Osteocyte (in vitro differentiated cells): Measurements from ENCODE around the gene ATP8B2. TPM values are rescaled to one million over a fixed set of nuclear protein-coding genes. Genes with fewer than 3 reads are reported as not detected.

Experiments
- DNase-seq: peaks from one replicate; pipeline ENCODE4 v3.0.0; 2021; ENCODE audit warnings: mixed read lengths; ENCODE audit not compliant: unreplicated experiment; ENCODE audit errors: extremely low spot score
- H3K27ac Mint-ChIP-seq: one replicate; pipeline ENCODE4 v1.8.0; 2021; ENCODE audit warnings: mild to moderate bottlenecking, mixed read lengths; ENCODE audit not compliant: unreplicated experiment
- H3K27me3 Mint-ChIP-seq: one replicate; pipeline ENCODE4 v1.8.0; 2021; ENCODE audit warnings: mixed read lengths; ENCODE audit not compliant: unreplicated experiment
- H3K36me3 Mint-ChIP-seq: one replicate; pipeline ENCODE4 v1.8.0; 2021; ENCODE audit warnings: mixed read lengths; ENCODE audit not compliant: unreplicated experiment
- H3K4me1 Mint-ChIP-seq: one replicate; pipeline ENCODE4 v1.8.0; 2021; ENCODE audit warnings: mixed read lengths; ENCODE audit not compliant: unreplicated experiment
- H3K4me3 Mint-ChIP-seq: one replicate; pipeline ENCODE4 v1.8.0; 2021; ENCODE audit warnings: mild to moderate bottlenecking, moderate library complexity, mixed read lengths; ENCODE audit not compliant: unreplicated experiment
- H3K9me3 Mint-ChIP-seq: one replicate; pipeline ENCODE4 v1.8.0; 2021; ENCODE audit warnings: mixed read lengths; ENCODE audit not compliant: unreplicated experiment
- CTCF ChIP-seq: fragments of 200-600 bp; sonication (generic); IDR thresholded peaks from 2 replicates; pipeline ENCODE4 v1.5.0; 2021; ENCODE audit warnings: antibody characterized with exemption, mild to moderate bottlenecking, moderate library complexity
- total RNA-seq: library from RNA; stranded (reverse); gene quantifications from 2 replicates; pipeline ENCODE4 v1.2.1, GENCODE V29; 2021

The ATP8B2 gene
- total RNA-seq, 1 donor from 2014 or later: 94.4 TPM

GRCh38 chr1:154346276-154346917 lies 21.1 kb downstream of the ATP8B2 start:
- H3K27ac Mint-ChIP-seq: no peak overlapping the region
- no peak for DNase-seq
- H3K9me3 Mint-ChIP-seq: no peaks in the 10 kb centered on the region
- TF ChIP-seq CTCF: no peak
- no peak overlapping the region for H3K4me3 Mint-ChIP-seq
- peaks cover 65% of the 10 kb centered on the region for H3K36me3 Mint-ChIP-seq
- H3K27me3 Mint-ChIP-seq: no peaks in the 10 kb centered on the region
- peaks cover 4% of the 10 kb centered on the region for H3K4me1 Mint-ChIP-seq

- peak overlapping the region; percentile 36 for H3K27ac Mint-ChIP-seq
- H3K4me3 Mint-ChIP-seq: no peak overlapping the region
- DNase-seq: no peak
- H3K9me3 Mint-ChIP-seq: no peaks in the 10 kb centered on the region
- H3K36me3 Mint-ChIP-seq: peaks cover 52% of the 10 kb centered on the region
- no peak for TF ChIP-seq CTCF
- H3K27me3 Mint-ChIP-seq: no peaks in the 10 kb centered on the region
- H3K4me1 Mint-ChIP-seq: peaks cover 13% of the 10 kb centered on the region
Observed at GRCh38 chr1:154347961-154348360, 22.6 kb downstream of the ATP8B2 start.

DNA sequence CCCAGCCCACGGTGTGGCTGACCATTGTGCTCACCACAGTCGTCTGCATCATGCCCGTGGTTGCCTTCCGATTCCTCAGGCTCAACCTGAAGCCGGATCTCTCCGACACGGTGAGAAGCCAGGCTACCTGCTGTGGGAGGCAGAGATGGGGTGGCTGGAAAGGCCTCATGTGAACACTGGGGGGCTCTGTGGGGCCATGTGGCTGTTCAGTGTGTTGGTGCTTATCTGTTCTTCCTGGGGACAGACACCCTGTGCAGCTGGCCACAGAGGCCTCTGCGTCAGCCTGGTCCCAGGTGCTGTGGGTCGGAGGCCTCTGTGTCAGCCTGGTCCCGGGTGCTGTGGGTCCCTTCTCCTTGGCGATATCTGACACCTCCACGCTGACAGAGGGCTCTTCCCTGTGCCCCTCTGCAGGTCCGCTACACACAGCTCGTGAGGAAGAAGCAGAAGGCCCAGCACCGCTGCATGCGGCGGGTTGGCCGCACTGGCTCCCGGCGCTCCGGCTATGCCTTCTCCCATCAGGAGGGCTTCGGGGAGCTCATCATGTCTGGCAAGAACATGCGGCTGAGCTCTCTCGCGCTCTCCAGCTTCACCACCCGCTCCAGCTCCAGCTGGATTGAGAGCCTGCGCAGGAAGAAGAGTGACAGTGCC lies 23.2 kb downstream of the ATP8B2 start:
- Mint-ChIP-seq H3K9me3 (no peaks in the 10 kb centered on the region), H3K27ac (no peak overlapping the region), H3K27me3 (no peaks in the 10 kb centered on the region), H3K4me1 (peaks cover 18% of the 10 kb centered on the region), H3K4me3 (no peak overlapping the region), H3K36me3 (peaks cover 46% of the 10 kb centered on the region)
- no peak for DNase-seq
- no peak for TF ChIP-seq CTCF

- Mint-ChIP-seq H3K4me3 (no peak overlapping the region), H3K27me3 (no peaks in the 10 kb centered on the region), H3K36me3 (peaks cover 41% of the 10 kb centered on the region), H3K27ac (peak overlapping the region; percentile 8), H3K4me1 (peaks cover 24% of the 10 kb centered on the region), H3K9me3 (no peaks in the 10 kb centered on the region)
- TF ChIP-seq CTCF: no peak
- no peak for DNase-seq
Observed at GRCh38 chr1:154349121-154349520, 23.8 kb downstream of the ATP8B2 start.

DNA sequence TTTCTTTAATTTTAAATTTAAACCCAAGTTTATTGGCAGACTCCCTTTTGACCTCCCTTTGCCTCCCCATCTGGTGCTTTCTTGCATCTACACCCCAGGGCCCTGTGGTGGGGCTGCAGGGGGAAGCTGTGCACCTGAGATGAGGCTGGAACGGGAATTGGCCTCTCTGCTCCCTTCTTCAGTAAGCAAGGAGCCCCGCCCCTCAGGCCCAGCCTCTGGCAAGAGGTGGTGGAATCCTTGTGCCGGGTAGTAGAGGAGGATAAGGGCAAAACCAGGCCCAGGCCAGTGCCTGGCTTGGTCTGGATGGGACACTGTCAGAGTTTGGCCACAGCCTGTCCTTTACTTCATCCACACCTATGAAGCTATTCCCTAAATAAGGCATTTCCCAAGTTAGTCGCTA lies 25.1 kb downstream of the ATP8B2 start:
- no peak overlapping the region for H3K27ac Mint-ChIP-seq
- no peaks in the 10 kb centered on the region for H3K9me3 Mint-ChIP-seq
- no peaks in the 10 kb centered on the region for H3K27me3 Mint-ChIP-seq
- no peak for TF ChIP-seq CTCF
- no peak for DNase-seq
- peaks cover 29% of the 10 kb centered on the region for H3K36me3 Mint-ChIP-seq
- peaks cover 24% of the 10 kb centered on the region for H3K4me1 Mint-ChIP-seq
- H3K4me3 Mint-ChIP-seq: no peak overlapping the region
